Subcutaneous adipose tissue (tissue), 4 donors: ENCODE measurements around the gene PDCD1. TPM values are rescaled to one million over a fixed set of nuclear protein-coding genes. Genes with fewer than 3 reads are reported as not detected.

Experiments used
- total RNA-seq, 4 donors: library from RNA; depleted of rRNA; stranded (reverse); fragments of >200 nt; gene quantifications; one replicate each; pipeline ENCODE4 v1.1.0, GENCODE V29; 2016
- TF ChIP-seq, protein P1 (sequence below): fragments of 450-650 bp; IDR thresholded peaks from one replicate; pipeline ENCODE4 v1.5.1; 2016; ENCODE audit warnings: low read depth, mild to moderate bottlenecking, control low read depth, antibody characterized with exemption, moderate library complexity

The PDCD1 gene
- total RNA-seq, 4 donors from 2014 or later, result 0.44 to 0.57 (median 0.51) TPM; not detected in 1

DNA sequence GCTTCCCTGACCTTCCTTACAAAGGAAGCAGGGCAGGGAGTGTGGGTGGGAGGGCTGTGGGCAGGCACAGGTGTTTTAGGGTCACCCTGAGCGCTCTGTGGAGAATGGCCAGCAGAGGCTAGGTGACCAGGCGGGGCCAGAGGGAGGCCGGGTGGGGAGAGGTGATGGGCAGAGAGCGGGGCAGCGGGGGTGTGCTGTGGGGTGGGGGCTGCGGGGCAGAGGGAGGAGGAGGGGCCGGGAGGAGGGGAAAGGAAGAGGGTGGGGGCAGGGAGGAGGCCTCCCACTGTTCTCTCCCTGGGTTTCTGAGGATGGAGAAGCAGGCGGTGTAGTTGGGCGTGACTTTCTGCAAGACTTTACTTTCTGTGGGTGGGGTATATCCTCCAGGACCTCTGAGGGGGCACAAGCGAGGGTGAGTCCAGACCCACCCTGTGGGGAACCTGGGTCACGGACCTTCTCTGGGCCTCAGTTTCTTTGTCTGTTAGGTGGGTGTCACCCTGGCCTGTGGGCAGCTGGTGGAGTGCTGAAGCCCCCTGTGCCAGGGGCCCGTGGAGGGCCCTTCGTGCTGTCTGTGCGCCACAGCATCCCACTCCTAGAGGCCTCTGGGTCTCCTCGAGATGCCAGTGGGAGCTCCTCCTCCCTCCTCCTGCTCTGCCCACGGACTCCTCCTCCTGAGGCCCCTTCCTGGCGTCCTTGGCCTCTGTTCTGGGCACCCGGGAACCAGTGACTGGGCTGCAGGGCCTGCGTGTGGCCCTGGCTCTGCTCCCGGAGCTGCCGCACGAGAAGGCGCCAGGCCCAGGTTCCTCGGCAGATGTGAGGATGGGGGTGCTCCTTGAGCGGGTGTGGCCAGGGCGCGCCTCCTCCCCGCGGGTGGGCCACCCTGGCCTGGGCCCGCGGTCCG lies 56.0 kb downstream of the PDCD1 start:
- TF ChIP-seq, protein P1, sequence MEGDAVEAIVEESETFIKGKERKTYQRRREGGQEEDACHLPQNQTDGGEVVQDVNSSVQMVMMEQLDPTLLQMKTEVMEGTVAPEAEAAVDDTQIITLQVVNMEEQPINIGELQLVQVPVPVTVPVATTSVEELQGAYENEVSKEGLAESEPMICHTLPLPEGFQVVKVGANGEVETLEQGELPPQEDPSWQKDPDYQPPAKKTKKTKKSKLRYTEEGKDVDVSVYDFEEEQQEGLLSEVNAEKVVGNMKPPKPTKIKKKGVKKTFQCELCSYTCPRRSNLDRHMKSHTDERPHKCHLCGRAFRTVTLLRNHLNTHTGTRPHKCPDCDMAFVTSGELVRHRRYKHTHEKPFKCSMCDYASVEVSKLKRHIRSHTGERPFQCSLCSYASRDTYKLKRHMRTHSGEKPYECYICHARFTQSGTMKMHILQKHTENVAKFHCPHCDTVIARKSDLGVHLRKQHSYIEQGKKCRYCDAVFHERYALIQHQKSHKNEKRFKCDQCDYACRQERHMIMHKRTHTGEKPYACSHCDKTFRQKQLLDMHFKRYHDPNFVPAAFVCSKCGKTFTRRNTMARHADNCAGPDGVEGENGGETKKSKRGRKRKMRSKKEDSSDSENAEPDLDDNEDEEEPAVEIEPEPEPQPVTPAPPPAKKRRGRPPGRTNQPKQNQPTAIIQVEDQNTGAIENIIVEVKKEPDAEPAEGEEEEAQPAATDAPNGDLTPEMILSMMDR, result no peak

DNA sequence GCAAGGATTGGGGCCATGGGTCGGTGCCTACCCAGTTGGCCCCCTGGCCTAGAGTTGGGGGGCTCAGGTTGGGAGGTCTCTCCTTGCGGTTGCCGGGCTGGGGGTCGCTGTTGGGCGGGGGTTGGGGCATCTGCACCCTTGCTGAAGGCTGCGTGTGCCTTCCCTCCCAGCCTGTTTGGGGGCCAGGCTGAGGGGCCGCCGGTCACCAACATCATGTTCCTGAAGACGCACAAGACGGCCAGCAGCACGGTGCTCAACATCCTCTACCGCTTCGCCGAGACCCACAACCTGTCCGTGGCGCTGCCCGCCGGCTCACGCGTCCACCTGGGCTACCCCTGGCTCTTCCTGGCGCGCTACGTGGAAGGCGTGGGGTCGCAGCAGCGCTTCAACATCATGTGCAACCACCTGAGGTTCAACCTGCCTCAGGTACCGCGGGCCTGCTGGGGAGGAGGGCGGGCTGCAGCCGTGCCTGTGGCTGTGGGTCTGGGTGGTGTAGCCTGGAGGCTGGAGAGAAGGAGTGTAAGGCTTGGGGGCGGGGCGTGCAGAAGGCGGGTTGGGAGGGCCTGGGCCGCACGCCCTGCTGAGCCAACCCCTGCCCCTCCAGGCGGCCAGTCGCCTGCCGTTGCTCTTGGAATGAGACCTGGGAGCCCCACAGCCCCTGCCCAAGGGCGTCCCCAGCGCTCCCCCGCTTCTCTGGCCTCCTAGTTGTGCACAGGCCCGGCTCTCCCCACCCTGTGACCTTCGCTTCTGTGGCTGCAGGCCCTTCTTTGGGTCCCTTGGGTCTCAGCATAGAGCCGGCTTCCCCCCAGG lies 56.9 kb downstream of the PDCD1 start:
- TF ChIP-seq, protein P1, result no peak

Other genes with a start within 250 kb of the PDCD1 start
- gene THAP4, start 221.7 kb downstream of the PDCD1 start, total RNA-seq, result 10 to 100 TPM; 24.8 to 54.3 (median 31.1) TPM
- gene ATG4B, start 221.2 kb downstream of the PDCD1 start, total RNA-seq, result 100 to 1,000 TPM in 1 of 4 donors, 10 to 100 TPM in 3; 32.3 to 103 (median 47.7) TPM
- 10 to 100 TPM; 10.4 to 20.5 (median 17.2) TPM for gene DTYMK, start 172.1 kb downstream of the PDCD1 start, total RNA-seq
- gene ING5, start 156.9 kb downstream of the PDCD1 start, total RNA-seq, result 10 to 100 TPM; 24.1 to 44.3 (median 30.5) TPM
- 10 to 100 TPM; 12.1 to 44.3 (median 13.4) TPM for gene D2HGDH, start 124.3 kb downstream of the PDCD1 start, total RNA-seq
- 1 to 10 TPM in 1 of 4 donors, not detected in 3; 2.2 TPM for gene GAL3ST2, start 82.1 kb downstream of the PDCD1 start, total RNA-seq
- 1 to 10 TPM in 1 of 4 donors, under 1 TPM in 1, not detected in 2; 0.75 to 1.8 TPM for gene NEU4, start 49.7 kb downstream of the PDCD1 start, total RNA-seq
- gene RTP5, start 10.8 kb upstream of the PDCD1 start, total RNA-seq, result under 1 TPM in 1 of 4 donors, not detected in 3; 0.33 TPM